GM18861 (cell line): Measurements from ENCODE around the gene MSI1.
"Not testable (repeated sequence)": the region's sequence is repeated elsewhere in the genome, so short reads cannot be mapped to it uniquely, and the experiment has no call there.

Source experiments
- ATAC-seq: cut with Tn5 transposase; IDR thresholded peaks from one replicate; pipeline ENCODE4 v1.9.1; 2021; ENCODE audit not compliant: unreplicated experiment

Gene MSI1

GRCh38 chr12:120357104-120357503 is 11.9 kb downstream of the MSI1 start:
- ATAC-seq = no peak

GRCh38 chr12:120356567-120357030 is 12.4 kb downstream of the MSI1 start:
- ATAC-seq = no peak

GRCh38 chr12:120353556-120354317 is 15.2 kb downstream of the MSI1 start:
- ATAC-seq = no peak

GRCh38 chr12:120353136-120353535 is 15.8 kb downstream of the MSI1 start:
- ATAC-seq = no peak

- ATAC-seq = no peak
These were observed 16.8 kb downstream of the MSI1 start for GRCh38 chr12:120352117-120352516.

- no peak for ATAC-seq
These were observed 18.2 kb downstream of the MSI1 start for GRCh38 chr12:120350576-120351350.

GRCh38 chr12:120347766-120348165 is 21.2 kb downstream of the MSI1 start:
- ATAC-seq = no peak

- no peak for ATAC-seq
These were observed 22.3 kb downstream of the MSI1 start for GRCh38 chr12:120346681-120347080.

GRCh38 chr12:120346031-120346430 is 22.9 kb downstream of the MSI1 start:
- ATAC-seq = no peak

- ATAC-seq = no peak
These were observed 25.3 kb downstream of the MSI1 start for GRCh38 chr12:120343692-120344091.

- no peak for ATAC-seq
These were observed 25.9 kb downstream of the MSI1 start for GRCh38 chr12:120343039-120343537.

- no peak for ATAC-seq
These were observed 26.6 kb downstream of the MSI1 start for GRCh38 chr12:120342175-120343038.

- ATAC-seq = no peak
These were observed 29.7 kb downstream of the MSI1 start for GRCh38 chr12:120339256-120339655.

- ATAC-seq = no peak
These were observed 31.2 kb downstream of the MSI1 start for GRCh38 chr12:120337730-120338129.

GRCh38 chr12:120336392-120336791 is 32.6 kb downstream of the MSI1 start:
- not testable (repeated sequence) for ATAC-seq

- not testable (repeated sequence) for ATAC-seq
These were observed 33.5 kb downstream of the MSI1 start for GRCh38 chr12:120335447-120335846.

GRCh38 chr12:120332523-120332922 is 36.4 kb downstream of the MSI1 start:
- ATAC-seq = no peak

GRCh38 chr12:120332041-120332440 is 36.9 kb downstream of the MSI1 start:
- ATAC-seq = no peak

GRCh38 chr12:120331390-120331789 is 37.6 kb downstream of the MSI1 start:
- ATAC-seq = no peak

GRCh38 chr12:120328228-120328627 is 40.7 kb downstream of the MSI1 start:
- no peak for ATAC-seq

GRCh38 chr12:120327593-120327992 is 41.4 kb downstream of the MSI1 start, which contains the start of gene PLA2G1B:
TSS of gene PLA2G1B (minus strand) at chr12:120327779. CDS start at chr12:120327753, 26 bp downstream.
- no peak for ATAC-seq
